Natural killer cell (primary cell): ENCODE data around the gene WWC1. TPM values are rescaled to one million over a fixed set of nuclear protein-coding genes. Genes with fewer than 3 reads are reported as not detected.
"Not testable (repeated sequence)": the region's sequence is repeated elsewhere in the genome, so short reads cannot be mapped to it uniquely, and the experiment has no call there.

Experiments used
- ATAC-seq, 3 donors: fragments of 150-1000 bp in 2 of 3; fragments of 200-7000 bp in 1 of 3; cut with Tn5 transposase; 1 replicate in 1 of 3; 2 replicates in 2 of 3; pipeline ENCODE4 v1.10.0; 2021; ENCODE audit warnings: mild to moderate bottlenecking in 2 of 3, moderate library complexity in 2 of 3
- DNase-seq, 2 donors: peaks; one replicate each; pipeline versions ENCODE4 v3.0.0 to v3.0.0-alpha.2; 2013 to 2021; ENCODE audit warnings: mixed read lengths in 1 of 2
- H3K27ac ChIP-seq: one replicate; pipeline ENCODE4 v1.5.1; 2013; ENCODE audit warnings: mild to moderate bottlenecking, low read length
- H3K27me3 ChIP-seq: one replicate; pipeline ENCODE4 v1.6.1; 2013; ENCODE audit warnings: low read length; ENCODE audit not compliant: control insufficient read depth, insufficient read depth
- H3K36me3 ChIP-seq: one replicate; pipeline ENCODE4 v1.6.1; 2013; ENCODE audit warnings: low read length; ENCODE audit not compliant: control insufficient read depth, insufficient read depth
- H3K4me1 ChIP-seq: one replicate; pipeline ENCODE4 v1.6.1; 2013; ENCODE audit warnings: low read length; ENCODE audit not compliant: control insufficient read depth, insufficient read depth
- H3K4me3 ChIP-seq: one replicate; pipeline ENCODE4 v1.5.1; 2013; ENCODE audit warnings: low read length
- H3K9me3 ChIP-seq: one replicate; pipeline ENCODE4 v1.6.1; 2013; ENCODE audit warnings: low read length; ENCODE audit not compliant: control insufficient read depth, insufficient read depth
- H3K27ac Mint-ChIP-seq, 2 donors: one replicate each; pipeline ENCODE4 v1.8.0; 2022; ENCODE audit warnings: mild to moderate bottlenecking in 2 of 2, mixed read lengths in 2 of 2, moderate library complexity in 1 of 2
- H3K27me3 Mint-ChIP-seq, 2 donors: one replicate each; pipeline ENCODE4 v1.8.0; 2022; ENCODE audit warnings: low read depth in 2 of 2, mixed read lengths in 2 of 2
- H3K36me3 Mint-ChIP-seq: one replicate; pipeline ENCODE4 v1.8.0; 2022; ENCODE audit warnings: mixed read lengths
- H3K4me1 Mint-ChIP-seq, 2 donors: one replicate each; pipeline ENCODE4 v1.8.0; 2022; ENCODE audit warnings: mixed read lengths in 2 of 2
- H3K4me3 Mint-ChIP-seq: one replicate; pipeline ENCODE4 v1.8.0; 2022; ENCODE audit warnings: mild to moderate bottlenecking, moderate library complexity, mixed read lengths
- H3K9me3 Mint-ChIP-seq, 2 donors: one replicate each; pipeline ENCODE4 v1.8.0; 2022; ENCODE audit warnings: mixed read lengths in 2 of 2
- CTCF ChIP-seq: fragments of 200-600 bp; IDR thresholded peaks from one replicate; pipeline ENCODE4 v1.8.0; 2022; ENCODE audit warnings: antibody characterized with exemption
- WGBS: methylation state at CpG from one replicate; pipeline ENCODE4 v1.1.7; 2013; ENCODE audit warnings: missing lambda C conversion rate; ENCODE audit not compliant: insufficient coverage; 5-methylcytosine and 5-hydroxymethylcytosine counted together
- intact Hi-C: fragments of 100-400 bp; cut with micrococcal nuclease; formaldehyde crosslinking; loops from one replicate; pipeline ENCODE4 v1.14.2; 2022
- total RNA-seq, 4 donors: library from RNA; stranded (reverse); fragments of 120-200 nt in 1 of 4; gene quantifications; one replicate each; pipeline versions ENCODE4 v1.2.3 to v1.2.4, GENCODE V29; 2013 to 2022

Gene WWC1
- total RNA-seq, 3 donors from 2014 or later (not counting 1 experiment from before 2014, with no cell fraction given) = 0.42 to 0.66 (median 0.53) TPM

GRCh38 chr5:168434001-168434400, 142.6 kb downstream of the WWC1 start:
- no peaks in the 10 kb centered on the region for H3K4me1 ChIP-seq
- H3K27me3 ChIP-seq = no peaks in the 10 kb centered on the region
- H3K4me3 Mint-ChIP-seq = no peak overlapping the region
- no peaks in the 10 kb centered on the region for H3K36me3 ChIP-seq
- no peak for TF ChIP-seq CTCF
- intact Hi-C loops = no loop called here
- H3K27ac Mint-ChIP-seq = no peak overlapping the region
- no peaks in the 10 kb centered on the region for H3K9me3 ChIP-seq
- H3K4me1 Mint-ChIP-seq = no peaks in the 10 kb centered on the region
- no peak overlapping the region for H3K4me3 ChIP-seq
- peaks cover 3 to 16% of the 10 kb centered on the region in 2 donors for H3K27me3 Mint-ChIP-seq
- DNase-seq (no peak), ATAC-seq (no peak)
- no peaks in the 10 kb centered on the region for H3K36me3 Mint-ChIP-seq
- 88% methylated on average over 9 of the region's 9 CpGs for WGBS
- H3K9me3 Mint-ChIP-seq = no peaks in the 10 kb centered on the region
- H3K27ac ChIP-seq = no peak overlapping the region

GRCh38 chr5:168434746-168435321, 143.4 kb downstream of the WWC1 start:
- no peaks in the 10 kb centered on the region for H3K9me3 ChIP-seq
- no peak for TF ChIP-seq CTCF
- no peaks in the 10 kb centered on the region for H3K36me3 Mint-ChIP-seq

GRCh38 chr5:168435340-168435739, 143.9 kb downstream of the WWC1 start:
- H3K9me3 Mint-ChIP-seq, H3K4me1 Mint-ChIP-seq, H3K27ac Mint-ChIP-seq, DNase-seq, H3K36me3 ChIP-seq, H3K4me3 ChIP-seq, ATAC-seq, H3K27ac ChIP-seq, H3K4me3 Mint-ChIP-seq, H3K9me3 ChIP-seq, H3K4me1 ChIP-seq, H3K36me3 Mint-ChIP-seq, H3K27me3 ChIP-seq, intact Hi-C loops: not testable (repeated sequence)
- WGBS = 91% methylated on average over 4 of the region's 4 CpGs
- peaks cover 3 to 16% of the 10 kb centered on the region in 2 donors for H3K27me3 Mint-ChIP-seq

More at GRCh38 chr5:168434746-168435321, 143.4 kb downstream of the WWC1 start:
- intact Hi-C loops = no loop called here
- H3K4me1 ChIP-seq = no peaks in the 10 kb centered on the region
- H3K27ac Mint-ChIP-seq = no peak overlapping the region
- no peak for DNase-seq
- no peak overlapping the region for H3K4me3 ChIP-seq
- no peaks in the 10 kb centered on the region for H3K4me1 Mint-ChIP-seq
- WGBS = 78% methylated on average over 8 of the region's 8 CpGs
- peaks cover 3 to 16% of the 10 kb centered on the region in 2 donors for H3K27me3 Mint-ChIP-seq
- H3K4me3 Mint-ChIP-seq = no peak overlapping the region
- H3K9me3 Mint-ChIP-seq = no peaks in the 10 kb centered on the region
- H3K36me3 ChIP-seq = no peaks in the 10 kb centered on the region
- H3K27me3 ChIP-seq = no peaks in the 10 kb centered on the region
- ATAC-seq = no peak
- no peak overlapping the region for H3K27ac ChIP-seq

GRCh38 chr5:168438349-168438748, 146.9 kb downstream of the WWC1 start:
- 64% methylated on average over 5 of the region's 5 CpGs for WGBS

More at GRCh38 chr5:168438349-168438748, 146.9 kb downstream of the WWC1 start:
- DNase-seq = no peak
- Histone ChIP-seq H3K4me3 (no peak overlapping the region), H3K27me3 (no peaks in the 10 kb centered on the region), H3K9me3 (no peaks in the 10 kb centered on the region), H3K27ac (no peak overlapping the region), H3K36me3 (no peaks in the 10 kb centered on the region), H3K4me1 (no peaks in the 10 kb centered on the region)
- Mint-ChIP-seq H3K27ac (no peak overlapping the region), H3K4me3 (no peak overlapping the region), H3K27me3 (peaks cover 3 to 8% of the 10 kb centered on the region in 2 donors), H3K4me1 (no peaks in the 10 kb centered on the region), H3K9me3 (no peaks in the 10 kb centered on the region), H3K36me3 (no peaks in the 10 kb centered on the region)
- TF ChIP-seq CTCF = no peak
- intact Hi-C loops = no loop called here
- no peak for ATAC-seq
